Embryonic facial prominence (tissue), 1 donor: ENCODE measurements around the gene CEP68.

Experiments
- DNase-seq: peaks from one replicate; pipeline ENCODE4 v3.0.0-alpha.2; 2016; ENCODE audit errors: extremely low spot score

Gene CEP68

DNA sequence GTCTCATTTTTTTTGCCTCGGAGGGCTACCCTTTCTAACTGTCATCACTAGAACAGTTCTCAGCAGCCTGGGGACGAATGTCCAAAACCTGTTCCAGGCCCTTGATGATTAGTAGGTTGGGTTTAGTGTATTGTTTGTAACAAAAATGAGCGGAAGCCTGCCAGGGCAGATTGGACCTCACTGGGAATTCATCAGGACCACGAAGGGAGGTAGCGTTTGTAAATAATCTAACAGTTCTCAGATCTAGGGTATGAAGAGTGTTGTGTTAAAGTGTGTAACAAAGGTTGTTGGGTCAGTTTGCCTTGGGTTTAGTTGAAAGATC is 799 bp downstream of the CEP68 start:
- DNase-seq: no peak

DNA sequence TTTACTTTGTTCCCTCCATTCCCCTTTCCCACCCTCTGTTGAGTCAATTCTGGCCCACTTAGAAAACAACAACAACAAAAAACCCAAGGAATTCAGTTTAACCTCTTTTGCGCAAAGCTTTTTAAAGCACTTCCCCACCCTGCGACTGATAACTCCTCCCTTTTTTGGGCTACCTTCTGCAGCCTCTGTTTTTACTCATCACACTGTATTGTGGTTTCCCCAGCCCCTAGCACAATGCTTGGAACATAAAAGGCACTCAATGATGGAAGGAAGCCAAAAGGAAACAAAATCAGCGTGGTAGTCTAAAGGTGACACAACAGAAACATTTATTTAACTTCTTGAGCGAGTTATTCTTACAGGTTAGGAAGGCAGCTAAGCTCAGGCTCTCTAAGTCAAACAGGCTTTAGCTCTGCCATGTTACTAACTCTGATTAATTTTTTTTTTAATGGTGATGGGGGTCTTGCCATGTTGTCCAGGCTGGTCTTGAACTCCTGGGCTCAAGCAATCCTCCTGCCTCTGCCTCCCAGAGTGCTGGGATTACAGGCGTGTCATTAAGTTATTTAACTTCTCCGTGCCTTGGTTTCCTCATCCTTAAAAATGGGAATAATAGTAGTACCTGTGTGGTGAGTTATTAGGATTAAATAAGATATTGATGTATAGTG is 1.3 kb downstream of the CEP68 start:
- no peak for DNase-seq

- no peak for DNase-seq
Measured at GRCh38 chr2:65059071-65059470, 2.9 kb downstream of the CEP68 start.

DNA sequence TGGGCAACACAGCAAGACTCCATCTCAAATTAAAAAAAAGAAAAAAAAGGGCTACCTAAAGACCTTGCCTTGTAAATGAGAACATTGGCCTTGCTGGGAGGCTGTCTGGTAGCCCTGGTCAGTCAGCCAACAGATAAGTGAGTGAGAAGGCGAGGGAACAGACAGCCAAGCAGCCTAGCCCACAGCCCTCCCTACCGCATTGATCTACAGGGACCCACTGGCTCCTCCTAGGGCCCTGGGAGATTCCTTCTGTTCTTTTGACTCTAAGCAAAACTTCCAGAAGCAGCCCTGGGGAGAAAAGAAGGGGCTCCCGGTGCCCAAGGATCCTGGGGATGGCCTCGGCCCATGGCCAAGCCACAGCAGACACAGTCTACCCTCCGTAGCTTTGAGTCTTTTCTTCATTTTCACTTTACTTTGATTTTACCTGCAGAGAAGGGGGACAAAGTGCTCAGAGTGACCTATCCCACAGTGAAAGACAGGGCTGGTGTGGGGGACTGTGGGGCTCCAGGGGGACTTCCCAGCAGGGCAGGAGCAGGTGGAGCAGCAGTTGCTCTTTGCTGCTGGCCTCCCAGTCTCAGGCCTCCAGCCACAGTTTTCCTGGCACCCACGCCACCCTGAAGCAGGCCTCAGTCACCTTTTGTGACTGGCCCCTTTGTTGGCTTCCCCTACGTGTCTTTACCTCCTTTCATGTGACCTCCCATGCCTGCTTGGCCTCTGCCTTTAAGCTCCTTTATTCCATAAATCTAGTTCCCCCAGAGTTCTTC is 5.1 kb downstream of the CEP68 start:
- no peak for DNase-seq

GRCh38 chr2:65061910-65062339 is 5.7 kb downstream of the CEP68 start:
- no peak for DNase-seq

GRCh38 chr2:65062843-65063825 is 6.9 kb downstream of the CEP68 start:
- DNase-seq: no peak

GRCh38 chr2:65064728-65065552 is 8.7 kb downstream of the CEP68 start:
- no peak for DNase-seq

DNA sequence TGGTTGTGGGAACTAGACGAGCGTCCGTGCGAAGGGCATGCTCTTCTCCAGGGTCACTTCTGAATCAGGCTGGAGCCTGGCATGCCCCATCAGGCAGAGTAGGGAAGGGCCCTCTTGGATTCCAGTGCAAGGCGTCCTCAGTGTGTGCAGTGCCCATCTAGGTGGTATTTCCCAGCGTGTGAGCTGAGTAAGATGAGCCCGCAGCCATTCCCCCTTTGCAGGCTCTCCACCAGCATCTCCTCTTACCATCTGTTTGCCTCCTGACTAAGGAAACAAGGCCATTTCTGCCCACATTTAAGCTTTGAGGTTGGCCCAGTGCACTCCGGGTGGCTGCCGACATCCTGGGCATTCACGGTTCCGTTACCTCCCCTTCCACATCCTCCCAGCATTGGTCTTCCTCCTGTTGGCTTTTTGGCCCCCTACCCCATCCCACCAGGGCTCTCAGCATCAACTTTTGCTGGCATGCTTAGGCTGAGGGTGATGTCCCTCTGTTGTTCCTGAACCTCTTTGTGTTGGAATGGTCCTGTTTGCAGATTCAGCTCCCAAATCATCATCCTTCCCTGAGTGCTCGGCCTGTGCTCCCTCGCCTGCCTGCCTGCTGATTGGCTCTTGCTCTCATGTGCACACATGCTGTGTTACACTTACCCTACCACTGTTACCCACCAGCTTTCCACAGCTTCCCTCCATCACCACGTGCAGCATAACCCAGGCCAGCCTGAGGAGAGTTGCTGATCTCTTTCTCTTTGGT is 11.8 kb downstream of the CEP68 start:
- no peak for DNase-seq

DNA sequence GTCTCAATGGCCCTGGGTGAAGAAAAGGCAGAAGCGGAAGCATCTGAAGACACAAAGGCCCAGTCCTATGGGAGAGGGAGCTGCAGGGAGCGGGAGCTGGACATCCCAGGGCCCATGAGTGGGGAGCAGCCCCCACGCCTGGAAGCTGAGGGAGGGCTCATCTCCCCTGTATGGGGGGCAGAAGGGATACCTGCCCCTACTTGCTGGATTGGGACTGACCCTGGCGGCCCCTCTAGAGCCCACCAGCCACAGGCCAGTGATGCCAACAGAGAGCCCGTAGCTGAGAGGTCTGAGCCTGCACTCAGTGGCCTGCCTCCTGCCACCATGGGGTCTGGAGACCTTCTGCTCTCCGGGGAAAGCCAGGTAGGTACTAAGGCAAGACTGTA is 13.2 kb downstream of the CEP68 start:
- DNase-seq: no peak

DNA sequence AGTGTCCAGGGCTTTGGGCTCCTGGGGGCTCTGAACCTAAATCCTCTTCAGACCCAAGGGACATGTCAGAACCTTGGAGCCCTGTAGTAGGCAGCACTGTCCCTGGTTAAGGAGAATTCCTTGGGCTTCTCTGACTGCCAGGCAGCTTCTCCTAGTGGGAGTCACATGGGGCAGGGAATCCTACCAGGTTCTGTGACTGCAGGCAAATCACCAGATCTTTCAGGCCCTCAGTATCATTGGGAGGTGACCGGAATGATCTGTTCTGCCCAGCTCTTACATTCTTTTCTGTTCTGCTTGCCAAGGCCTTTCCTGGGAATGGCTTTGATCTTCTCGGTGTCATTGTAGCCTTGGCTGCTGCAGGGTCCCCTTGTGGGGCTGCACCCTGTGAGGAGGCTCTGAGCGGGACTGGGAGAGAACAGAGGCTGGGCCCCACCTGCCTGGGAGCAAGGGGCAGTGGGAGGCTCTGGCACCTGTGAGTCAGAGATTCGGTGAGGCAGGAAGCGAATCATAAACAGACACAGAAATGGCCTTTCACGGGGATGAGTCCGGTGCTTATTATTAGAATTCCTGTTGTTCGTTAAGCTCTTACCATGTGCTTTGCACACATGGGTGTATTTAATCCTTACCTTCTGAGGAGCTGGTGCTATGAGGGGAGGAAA is 14.1 kb downstream of the CEP68 start:
- no peak for DNase-seq

- no peak for DNase-seq
Measured at GRCh38 chr2:65070856-65071255, 14.6 kb downstream of the CEP68 start.

DNA sequence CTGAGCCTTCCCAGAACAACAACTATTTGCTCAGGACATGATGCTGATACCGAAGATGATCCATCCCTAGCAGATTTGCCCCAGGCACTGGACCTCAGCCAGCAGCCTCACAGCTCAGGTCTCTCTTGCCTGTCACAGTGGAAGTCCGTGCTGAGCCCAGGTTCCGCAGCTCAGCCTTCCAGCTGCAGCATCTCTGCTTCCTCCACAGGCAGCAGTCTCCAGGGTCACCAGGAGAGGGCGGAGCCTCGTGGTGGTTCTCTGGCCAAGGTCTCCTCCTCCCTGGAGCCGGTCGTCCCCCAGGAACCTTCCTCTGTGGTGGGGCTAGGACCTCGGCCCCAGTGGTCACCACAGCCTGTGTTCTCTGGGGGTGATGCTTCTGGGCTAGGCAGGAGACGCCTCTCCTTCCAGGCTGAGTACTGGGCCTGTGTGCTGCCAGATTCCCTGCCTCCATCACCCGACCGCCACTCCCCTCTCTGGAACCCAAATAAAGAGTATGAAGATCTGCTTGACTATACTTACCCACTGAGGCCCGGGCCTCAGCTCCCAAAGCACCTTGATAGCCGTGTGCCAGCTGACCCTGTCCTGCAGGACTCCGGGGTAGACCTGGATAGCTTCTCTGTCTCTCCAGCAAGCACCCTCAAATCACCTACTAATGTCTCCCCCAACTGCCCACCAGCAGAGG is 15.4 kb downstream of the CEP68 start:
- DNase-seq: no peak

DNA sequence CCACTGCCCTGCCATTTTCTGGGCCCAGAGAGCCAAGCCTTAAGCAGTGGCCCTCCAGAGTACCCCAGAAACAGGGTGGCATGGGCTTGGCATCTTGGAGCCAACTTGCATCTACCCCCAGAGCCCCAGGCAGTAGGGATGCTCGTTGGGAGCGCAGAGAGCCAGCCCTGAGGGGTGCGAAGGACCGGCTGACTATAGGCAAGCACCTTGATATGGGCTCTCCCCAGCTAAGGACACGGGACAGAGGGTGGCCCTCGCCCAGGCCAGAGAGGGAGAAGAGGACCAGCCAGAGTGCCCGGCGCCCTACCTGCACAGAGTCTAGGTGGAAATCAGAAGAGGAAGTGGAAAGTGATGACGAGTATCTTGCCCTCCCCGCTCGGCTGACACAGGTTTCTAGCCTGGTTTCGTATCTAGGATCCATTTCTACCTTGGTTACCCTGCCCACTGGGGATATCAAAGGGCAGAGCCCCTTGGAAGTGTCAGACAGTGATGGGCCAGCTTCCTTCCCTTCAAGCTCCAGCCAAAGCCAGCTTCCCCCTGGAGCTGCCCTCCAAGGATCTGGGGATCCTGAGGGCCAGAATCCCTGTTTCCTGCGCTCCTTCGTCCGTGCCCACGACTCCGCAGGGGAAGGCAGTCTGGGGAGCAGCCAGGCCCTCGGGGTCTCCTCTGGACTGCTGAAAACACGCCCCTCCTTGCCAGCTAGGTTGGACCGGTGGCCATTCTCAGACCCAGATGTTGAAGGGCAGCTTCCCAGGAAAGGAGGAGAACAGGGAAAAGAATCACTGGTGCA is 16.2 kb downstream of the CEP68 start:
- no peak for DNase-seq

DNA sequence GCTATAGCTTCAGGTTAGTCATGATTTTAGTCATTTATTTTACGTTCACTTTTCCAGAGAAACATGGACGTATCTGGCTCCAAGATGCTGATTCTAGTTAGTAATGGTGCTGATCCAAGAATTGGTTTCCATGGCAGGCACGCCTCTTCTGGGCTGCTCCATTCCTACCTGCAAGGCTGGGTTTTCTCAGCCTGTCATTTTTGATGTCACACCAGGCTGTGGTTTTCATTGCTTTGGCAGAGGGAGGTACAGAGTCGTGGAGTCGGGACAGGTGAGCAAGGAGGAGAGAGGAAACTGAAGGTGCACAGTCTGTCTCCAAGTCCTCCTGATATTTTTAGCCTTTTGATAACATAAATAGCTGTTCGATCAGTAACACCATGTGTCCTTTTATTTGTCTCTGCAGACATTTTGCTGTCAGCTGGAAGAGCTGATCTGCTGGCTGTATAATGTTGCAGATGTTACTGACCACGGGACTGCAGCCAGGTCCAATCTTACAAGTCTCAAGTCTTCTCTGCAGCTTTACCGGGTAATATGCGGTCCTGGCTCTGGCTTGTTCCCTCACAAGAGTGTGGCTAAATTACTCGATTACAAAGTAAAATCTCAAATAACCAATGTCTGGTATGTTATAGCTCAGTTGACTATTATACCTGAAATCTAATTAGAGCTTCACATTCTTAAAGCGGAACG is 17.8 kb downstream of the CEP68 start:
- no peak for DNase-seq

DNA sequence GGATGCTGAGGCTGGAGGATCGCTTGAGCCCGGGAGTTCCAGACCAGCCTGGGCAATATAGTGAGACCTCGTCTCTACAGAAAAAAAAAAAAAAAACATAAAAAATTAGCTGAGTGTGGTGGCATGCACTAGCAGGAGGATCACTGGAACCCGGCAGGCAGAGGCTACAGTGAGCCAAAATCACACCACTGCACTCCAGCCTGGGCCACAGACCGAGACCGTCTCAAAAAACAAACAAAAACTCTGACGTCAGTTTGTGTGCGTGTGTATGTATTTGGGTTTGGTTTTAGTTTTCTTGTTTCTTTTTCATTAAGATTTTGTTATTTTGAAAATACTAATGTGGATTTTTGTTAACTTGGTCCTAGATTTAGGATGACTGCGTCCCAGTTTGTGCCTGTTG is 19.0 kb downstream of the CEP68 start:
- no peak for DNase-seq

- DNase-seq: no peak
Measured at GRCh38 chr2:65075605-65076344, 19.6 kb downstream of the CEP68 start.

- DNase-seq: no peak
Measured at GRCh38 chr2:65076345-65076710, 20.1 kb downstream of the CEP68 start.

DNA sequence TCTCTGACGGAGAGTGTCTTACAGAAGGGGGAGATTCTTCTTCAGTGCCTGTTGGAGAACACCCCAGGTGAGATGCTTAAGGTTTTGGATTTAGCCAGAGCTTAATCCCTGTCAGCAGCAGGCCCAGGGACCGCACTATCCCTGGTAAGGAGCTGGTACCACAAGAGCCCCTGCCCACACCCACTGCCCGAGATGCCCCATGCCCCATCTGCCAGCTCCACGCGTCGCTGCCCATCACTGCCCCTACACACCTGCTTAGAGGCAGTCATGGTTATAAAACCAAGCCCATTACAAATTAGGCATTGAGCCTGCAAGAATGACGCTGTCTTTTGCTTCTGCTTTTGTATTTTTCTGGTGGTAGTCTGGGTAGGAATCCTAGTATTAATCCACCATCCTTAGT is 21.7 kb downstream of the CEP68 start:
- DNase-seq: no peak
